DMS53 (cell line): ENCODE measurements around the gene GSAP.

Source experiments
- DNase-seq: peaks from one replicate; lab custom pipeline; 2025; lab: John Stamatoyannopoulos, UW

Gene GSAP

DNA sequence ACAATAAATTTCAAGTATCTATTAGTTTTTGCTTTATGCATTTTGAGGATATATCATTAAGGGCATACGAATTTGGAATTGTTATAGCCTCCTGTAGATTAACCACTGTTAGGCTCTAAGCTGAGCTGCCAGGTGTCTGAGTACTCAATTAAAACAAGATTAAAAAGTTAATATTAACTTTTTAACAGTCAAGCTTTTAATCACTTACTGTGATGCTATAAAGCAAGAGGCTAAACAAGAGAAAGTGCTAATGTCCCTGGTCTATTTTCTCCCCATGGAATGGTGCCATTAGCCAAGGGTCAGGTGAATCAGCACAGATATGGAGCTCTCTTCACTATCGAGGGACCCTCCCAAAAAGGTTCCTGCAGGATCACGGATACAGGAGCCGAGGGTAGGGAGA, 9.7 kb downstream of the GSAP start:
- DNase-seq = no peak

DNA sequence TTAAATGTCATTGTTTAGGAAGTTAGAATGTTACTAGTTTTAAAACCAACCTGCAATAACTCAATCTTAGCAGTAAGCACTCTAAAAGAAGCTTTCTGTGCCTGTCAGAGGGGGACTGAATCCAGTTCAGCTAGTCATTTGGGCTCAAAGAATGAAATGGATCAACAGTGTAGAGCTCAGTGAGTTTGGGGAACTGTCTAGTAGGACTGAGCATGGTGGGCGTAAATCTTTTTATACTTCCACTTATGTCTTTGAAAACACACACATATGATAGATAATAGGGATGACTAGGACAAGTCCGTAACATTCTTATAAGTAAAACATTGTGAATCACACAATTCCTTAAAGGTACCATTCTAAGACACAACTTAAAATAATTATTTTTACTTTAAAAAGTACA, 11.5 kb downstream of the GSAP start:
- no peak for DNase-seq

DNA sequence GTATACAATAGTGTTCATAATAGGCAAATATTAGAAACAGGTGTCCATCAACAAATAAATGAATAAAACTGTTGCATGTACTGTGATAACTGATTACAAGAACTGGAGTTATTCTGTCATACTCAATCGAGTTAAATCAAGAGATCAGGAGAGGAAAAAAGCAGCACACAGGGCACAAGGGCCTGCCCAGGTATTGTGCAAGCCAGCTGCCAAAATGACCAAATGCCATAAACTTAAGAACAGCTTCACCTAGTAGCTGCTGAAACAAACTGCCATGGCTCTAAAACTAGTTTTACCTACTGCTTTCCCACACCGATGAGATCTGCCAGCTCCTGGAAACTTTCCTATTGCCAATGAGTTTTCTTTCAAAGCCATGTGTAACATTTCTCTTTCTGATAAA, 12.2 kb downstream of the GSAP start:
- DNase-seq = no peak

DNA sequence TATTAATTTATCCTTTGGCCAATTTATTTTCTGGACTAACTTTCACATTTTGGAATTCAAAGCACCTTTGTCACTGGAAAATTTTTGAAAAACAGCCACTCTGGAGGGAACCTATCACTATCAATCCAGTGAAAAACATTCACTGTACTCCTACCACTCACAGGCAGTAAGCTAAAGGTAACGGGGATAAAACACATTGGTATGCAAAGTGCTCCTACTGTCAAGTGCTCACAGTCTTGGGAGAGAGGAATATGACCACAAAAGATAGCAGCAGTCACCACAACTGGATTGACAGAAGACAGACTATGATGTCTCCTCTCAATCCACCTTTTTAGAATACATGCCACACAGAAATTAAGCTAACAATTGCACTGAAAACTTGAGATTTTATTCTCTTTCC, 13.3 kb downstream of the GSAP start:
- DNase-seq = no peak

DNA sequence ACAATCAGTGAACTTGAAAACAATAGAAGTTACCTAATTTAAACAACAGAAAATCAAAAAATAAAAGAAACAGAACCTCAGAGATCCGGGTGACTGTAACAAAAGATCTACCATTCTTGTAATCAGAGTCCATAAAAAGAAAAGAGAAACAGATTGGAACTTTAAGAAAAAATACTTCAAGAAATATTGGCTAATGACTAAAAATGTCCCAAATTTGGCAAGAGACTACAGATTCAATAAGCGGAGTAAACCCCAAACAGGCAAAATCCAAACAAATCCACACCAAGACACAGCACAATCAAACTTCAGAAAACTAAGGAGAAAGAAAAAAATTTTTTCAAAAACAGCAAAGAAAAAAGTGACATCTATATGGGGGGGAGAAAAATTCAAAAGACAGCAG, 15.1 kb downstream of the GSAP start:
- DNase-seq = no peak

DNA sequence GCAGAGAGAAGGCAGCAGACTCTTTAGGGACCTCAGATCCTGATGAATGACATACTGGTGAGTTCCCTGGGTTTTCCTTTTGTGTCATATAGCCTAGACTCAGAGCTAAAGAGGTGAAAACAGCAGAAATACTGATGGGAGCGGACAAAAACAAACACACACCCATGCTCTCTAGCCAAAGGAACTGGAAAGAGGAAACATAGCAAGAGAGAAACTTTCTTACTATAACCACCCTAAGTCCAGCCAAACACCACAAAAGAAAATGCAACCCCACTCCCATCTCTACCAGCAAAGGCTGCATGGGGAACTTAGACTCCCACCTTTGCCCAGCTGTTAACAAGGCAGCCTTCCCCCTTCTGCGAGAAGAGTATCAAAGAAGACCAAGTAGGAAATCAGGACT, 16.3 kb downstream of the GSAP start:
- no peak for DNase-seq

DNA sequence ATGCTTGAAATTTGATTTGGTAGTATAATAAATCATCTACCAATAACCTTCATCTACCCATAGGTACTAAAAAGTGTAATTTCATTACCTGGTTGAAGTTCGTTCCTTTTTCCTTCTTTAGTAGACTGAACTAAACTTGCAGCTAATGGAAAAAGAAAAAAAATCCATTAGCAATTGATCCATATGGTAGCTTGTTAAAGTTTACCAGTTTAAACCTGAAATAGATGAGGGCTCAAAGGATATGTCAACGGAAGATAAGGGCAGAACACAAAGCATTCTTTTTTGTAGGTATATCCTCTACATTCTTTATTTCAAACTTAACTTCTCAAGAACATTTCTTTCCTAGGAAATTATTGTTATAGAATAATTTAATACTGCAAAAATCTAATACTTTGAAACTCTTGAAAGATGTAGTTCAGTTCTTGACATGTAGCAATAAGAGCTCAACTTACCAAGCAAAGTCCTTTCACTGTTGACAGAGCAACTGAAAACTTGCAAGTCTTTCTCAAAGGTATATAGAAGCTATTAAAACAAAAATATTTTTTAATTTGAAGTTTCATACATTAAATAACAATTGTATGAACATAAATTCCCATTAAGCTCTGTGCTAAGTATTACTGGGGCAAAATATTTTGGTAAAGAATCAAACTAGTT, 19.1 kb downstream of the GSAP start:
- DNase-seq = no peak

DNA sequence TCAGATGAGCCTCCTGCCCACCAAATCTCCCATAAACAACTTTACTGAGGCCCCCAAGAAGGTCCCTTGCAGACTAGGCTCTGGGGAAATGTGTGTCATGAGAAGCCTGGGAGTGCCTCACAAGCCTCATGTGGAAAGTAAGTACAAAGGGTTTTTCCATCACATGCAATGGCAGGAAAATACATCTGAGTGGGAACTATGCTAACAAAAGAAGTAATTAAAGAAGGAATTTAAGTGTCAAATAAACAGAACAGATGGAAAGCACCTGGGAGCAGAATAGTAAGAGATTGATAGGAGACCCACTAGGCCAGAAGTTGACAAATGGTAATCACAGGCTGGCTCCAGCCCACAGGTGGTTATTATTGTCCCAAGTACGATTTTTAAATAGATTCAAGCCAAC, 20.5 kb downstream of the GSAP start:
- DNase-seq = peak; percentile 79

DNA sequence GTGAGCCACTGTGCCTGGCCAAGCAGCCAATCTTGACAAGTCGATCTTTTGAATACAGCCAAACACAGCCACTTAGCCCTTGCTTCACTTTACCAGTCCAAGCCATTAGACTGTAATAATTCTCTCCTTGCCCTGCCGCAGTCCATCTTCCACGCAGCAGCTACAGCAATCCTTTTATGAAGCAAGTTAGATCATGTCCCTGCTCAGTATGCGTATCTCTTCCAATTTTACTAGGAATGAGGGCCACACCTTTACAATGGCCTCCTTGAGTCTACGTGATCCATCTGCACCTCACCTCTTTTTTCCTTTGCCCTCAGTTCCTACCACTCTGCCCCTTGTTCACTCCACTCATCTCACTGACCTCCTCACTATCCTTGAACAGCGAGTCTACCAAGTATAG, 22.2 kb downstream of the GSAP start:
- no peak for DNase-seq

DNA sequence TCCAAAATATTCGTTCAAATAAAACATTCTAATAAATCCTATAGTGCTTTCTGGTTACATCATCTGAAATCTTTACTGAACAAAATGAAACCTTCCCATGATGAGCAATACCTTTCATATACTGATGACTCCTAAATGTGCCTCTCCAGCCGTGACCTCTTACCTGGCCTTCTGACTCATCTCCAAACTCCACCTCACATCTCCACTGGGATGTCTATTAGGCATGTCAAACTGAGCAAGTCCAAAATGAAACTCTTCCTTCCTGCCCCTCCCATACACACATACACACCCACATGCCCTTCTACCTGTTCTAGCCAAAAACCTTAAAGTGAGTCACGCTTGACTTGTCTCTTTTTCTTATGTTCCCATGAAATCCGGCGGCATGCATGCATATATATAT, 22.9 kb downstream of the GSAP start:
- peak; percentile 65 for DNase-seq

DNA sequence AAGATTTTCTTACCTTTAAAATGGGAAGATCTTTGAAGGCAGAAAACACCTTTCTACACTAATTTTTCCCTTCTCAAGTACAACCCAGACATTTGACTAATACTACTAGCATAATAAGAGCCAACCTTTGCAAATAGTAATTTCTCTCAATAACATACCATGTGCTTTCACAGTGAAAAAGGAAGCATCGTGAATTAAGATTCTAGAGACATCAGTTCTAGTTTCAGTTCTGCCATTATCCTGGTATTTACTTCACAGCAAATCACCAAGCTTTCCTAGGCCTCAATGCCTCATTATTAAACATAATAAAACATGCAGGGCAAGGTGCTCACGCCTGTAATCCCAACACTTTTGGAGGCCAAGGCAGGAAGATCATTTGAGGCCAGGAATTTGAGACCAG, 24.9 kb downstream of the GSAP start:
- DNase-seq = no peak

DNA sequence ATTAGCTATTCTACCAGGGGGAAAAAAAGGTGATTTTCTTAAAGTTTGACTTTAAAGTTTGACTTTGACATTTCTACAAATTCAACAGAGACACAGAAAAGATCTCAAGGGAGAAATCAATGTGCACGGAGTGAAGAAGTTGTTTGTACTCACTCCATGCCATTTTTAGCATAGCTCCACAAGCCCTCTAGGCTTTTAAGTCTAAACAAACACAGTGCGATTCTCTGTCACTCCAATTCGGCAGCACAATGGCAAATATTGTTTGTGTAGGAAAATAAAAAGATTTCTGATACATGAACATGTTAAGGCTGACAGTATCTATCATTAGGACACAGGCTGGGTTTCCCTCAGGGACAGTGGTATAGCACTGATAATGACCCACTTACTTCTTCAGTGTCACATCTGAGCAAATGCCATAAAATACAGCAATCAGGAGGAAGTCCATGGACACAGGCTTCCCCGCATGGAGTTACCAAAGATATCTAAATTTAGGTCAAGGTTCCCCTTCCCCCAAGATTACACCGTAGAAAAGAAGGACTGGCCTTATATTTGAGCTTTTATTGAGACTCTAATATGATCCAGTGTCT, 28.0 kb downstream of the GSAP start:
- DNase-seq = no peak

DNA sequence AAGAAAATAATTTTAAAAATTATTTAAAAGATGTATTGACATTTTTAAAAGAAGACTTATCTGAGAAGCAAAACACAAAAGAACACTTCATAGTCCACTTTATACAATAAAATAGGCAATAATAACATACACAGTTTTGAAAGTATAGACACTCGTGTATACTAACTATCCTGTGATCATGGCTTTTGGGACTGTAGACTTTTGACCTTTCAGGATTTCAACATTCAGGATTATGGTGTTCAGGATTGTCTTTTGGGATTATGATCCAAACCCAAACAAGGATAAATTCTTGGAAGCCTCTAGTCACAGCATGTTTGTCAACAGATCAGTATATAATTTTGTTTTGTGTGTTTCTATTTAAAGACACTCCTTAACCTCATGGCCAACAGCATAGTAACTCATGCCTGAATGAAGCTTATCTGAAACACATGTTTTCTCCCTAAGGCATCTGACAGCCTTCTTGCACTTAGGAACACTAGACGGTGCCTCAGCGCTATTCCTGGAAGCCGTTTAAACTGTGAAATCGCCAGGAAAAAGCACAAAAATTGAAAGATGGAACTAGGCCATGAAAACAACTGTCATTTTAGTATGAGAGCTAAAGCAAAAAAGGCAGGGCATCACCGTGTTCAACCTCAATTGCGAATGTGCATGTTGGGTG, 29.9 kb downstream of the GSAP start:
- DNase-seq = no peak

DNA sequence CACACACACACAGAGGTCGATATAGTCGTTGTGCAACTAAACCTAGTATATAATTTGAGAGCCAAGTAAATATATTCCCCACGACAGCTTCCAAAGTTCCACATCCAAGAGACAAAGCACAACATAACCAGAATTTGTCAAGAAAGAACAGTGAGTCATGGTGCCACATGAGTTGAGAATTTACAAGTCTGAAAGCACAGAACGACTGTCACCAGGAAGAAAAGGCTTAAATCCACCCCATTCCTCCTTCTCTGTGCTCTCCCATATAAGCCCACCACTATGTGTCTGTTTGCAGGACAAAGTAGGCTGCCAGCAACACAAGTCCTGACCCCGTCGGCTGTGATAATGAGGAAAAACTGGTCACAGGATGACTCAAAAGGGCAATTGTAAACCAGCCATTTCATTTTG, 32.8 kb downstream of the GSAP start:
- DNase-seq = no peak

DNA sequence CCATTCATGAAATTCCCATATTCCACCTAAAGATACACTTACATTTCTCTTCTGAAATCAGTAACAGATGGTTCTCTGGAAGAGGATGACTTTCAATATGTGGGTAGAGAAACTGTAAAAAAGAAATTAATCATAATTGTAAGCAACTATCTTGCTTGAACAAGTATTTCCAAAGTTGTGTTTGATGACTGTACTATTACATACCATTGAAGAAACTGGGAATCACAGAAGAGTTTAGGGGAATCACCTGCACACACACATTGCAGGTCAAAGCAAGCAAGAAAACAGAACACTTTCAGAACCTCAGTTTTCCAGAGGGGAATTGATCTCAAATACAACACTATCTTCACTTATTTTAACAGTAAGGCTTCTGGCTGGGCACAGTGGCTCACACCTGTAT, 33.6 kb downstream of the GSAP start:
- no peak for DNase-seq

DNA sequence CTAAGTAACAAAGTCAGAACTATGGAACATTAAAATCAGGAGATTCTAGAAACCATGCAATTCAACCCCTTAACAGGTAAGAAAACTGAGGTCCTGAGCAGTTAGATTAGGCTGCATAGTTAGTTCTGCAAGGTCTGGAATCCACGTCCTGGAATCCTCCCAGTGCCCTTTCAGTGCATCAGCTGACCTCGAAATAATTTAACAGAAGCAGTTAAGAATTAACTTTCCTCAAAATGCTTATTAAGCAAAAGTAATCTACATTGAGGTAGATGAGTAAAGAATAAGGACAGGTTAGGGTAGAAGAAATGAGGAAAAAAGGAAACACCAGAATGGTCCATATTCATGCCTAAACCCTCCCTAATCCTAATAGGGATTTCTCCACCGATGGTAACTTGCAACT, 37.6 kb downstream of the GSAP start:
- no peak for DNase-seq

DNA sequence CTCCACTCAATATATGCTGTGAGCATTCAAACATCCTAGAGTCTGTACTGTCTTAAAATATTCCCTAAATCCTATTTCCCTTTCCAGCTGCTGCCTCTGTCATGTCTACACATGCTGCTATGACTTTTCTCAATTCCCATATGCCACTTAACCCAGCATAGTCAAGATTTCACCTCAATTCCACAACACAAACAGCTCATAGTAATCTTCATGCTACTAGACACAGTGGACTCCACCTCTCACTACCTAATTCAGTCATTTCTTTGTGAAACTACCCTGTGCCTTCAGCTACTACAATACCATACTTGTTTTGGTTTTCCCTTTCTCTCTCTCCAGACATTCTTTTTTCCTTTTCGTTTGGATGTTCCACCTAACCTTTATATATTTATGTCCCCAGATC, 45.5 kb downstream of the GSAP start:
- DNase-seq = no peak

DNA sequence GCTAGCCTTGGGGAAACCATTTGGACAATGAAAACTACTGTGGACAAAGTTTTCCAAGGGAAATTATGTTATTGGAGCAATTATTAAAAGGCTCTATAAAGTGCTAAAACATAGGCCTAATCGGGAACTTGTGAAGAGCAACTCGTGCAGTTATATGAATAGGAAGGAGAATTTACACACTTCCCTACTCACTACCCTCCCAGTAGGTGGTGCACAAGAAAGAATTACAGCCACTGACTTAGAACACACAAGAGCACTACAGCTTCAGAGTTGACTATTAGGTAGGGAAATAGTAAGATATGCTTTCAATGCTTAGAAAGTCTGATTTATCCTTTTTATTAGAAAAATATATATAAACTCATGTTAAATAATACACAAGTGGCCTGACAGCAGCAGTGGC, 47.2 kb downstream of the GSAP start:
- peak; percentile 15 for DNase-seq

DNA sequence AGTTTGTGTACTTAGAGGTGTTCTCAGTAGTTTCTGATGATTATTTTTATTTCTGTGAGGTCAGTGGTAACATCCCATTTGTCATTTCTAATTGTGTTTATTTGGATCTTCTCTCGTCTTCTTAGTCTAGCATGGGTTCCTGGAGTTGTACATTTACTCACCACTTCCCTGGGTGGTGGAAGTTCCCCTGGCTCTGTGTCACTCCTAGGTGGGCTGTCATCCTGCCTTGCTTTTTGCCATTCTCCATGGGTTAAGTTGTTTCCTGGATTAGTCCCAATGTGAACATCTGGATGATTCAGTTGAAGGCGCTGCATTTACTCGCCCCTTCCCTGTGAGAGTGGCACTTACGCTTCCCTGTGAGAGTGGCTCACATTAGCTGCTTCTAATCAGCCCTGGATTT, 48.2 kb downstream of the GSAP start:
- DNase-seq = no peak

DNA sequence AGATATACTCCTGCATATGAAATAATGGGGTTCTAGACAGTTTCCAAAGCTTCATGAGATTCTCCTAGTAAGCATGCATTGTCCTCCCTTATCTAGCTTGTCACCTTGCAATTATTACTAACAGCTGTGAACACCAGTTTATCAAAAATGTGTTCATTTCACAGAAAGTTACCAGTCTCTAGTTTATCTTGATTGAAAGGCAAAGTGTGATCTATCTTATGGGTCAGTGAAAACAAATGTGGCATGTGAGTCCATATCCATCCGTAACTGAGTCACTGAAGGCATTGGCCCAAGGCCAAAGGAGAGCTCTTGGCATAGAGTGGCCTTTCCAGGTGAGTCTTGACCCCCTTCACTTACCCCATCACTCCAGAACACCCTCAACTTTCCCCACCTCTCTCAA, 53.2 kb downstream of the GSAP start:
- DNase-seq = no peak

DNA sequence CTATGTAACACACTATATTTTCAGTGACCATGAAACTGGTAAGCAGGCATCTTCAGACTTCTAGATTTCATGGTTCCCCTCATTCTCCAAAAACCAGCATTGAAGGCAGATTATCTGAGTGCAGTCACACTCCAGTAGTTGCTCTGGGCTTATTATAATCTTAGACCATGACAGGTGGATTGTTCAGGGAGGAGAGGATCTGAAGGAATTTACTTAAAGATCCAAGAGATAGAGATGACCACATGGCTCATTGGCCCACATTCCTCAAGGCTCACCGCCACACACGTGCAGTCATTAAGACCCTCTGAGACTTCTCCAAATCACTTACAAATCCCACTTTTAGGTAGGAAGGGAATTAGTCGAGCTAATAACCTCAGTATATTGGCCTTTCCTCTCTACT, 55.2 kb downstream of the GSAP start:
- DNase-seq = no peak

DNA sequence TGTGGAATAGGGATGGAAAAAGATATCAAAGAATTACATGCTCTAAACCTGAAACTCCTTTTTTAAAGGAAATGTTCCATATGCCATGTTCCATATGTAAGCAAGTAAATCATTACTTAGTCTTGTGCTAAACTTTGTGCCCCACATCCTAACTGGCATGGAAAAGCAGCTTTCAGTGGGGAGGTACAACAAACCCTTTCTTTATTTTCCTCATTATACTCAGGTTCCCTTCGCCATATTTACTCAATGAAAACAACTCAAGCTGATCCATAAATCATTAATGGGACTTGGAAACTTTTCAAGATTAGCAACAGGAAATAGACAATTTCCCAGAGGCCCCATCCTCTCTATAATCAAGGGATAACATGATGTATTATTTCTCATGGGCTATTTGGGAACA, 56.0 kb downstream of the GSAP start:
- DNase-seq = peak; percentile 50

DNA sequence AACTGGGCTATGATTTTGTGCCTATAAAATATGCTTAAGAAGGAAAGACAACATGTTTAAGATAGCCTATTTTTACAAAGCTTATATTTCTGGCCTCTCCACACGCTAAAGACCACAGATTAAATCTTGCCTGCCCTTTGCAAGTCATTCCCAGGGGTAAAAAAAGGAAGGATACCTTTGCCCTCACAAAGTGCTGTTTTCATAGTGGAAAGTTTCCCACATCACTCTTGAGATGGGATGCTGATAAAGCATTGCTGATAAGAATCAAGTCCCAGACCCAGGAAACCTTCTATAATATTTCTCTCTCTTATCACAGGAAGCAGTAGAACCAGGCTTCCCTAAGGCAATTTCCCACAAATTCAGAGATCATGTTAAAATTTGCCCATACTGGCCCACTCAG, 56.5 kb downstream of the GSAP start:
- no peak for DNase-seq

DNA sequence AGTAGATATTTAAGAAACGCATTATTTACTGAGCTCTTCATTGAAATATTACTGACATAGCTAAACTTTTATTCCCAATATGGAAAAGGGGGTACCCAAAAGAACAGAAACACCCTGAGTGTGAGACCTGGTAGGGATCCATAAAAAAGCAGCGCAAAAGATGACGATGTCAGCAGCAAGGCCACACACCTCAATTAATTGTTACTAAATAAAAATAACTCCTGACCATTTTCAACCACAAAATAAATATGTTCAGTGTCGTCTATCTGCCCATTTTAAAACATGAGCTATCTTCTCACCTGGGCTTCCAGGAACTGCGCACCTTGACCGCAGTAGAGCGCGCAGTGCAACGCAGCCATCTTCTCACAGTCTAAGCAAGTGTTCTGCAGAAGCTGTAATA, 61.2 kb downstream of the GSAP start:
- DNase-seq = no peak
